ENCODE measurements around the gene BCAS3.

BCAS3 gene

GRCh38 chr17:61360318-61360943, 682.8 kb downstream of the BCAS3 start:
- no peak overlapping the region for H3K4me3 ChIP-seq (ENCODE audit: severe bottlenecking)
- no peak for DNase-seq (ENCODE audit: low spot score)
- peak overlapping the region; percentile 53 for H3K27ac ChIP-seq (ENCODE audit: poor library complexity, severe bottlenecking)
- H3K4me1 ChIP-seq (ENCODE audit: insufficient read depth, poor library complexity, severe bottlenecking): peaks cover 28% of the 10 kb centered on the region
- ATAC-seq (ENCODE audit: low read depth): no peak
- TF ChIP-seq CTCF (IDR thresholded peaks at IDR 0.05; ENCODE audit: poor library complexity, severe bottlenecking): no peak
- H3K9me3 ChIP-seq (ENCODE audit: severe bottlenecking): no peaks in the 10 kb centered on the region
- H3K27me3 ChIP-seq (ENCODE audit: insufficient read depth, poor library complexity, severe bottlenecking): no peaks in the 10 kb centered on the region
- no peaks in the 10 kb centered on the region for H3K36me3 ChIP-seq (ENCODE audit: low read depth)

GRCh38 chr17:61361084-61361483, 683.4 kb downstream of the BCAS3 start:
- DNase-seq (ENCODE audit: low spot score) (no peak), ATAC-seq (ENCODE audit: low read depth) (peak; percentile 69)
- H3K4me1 ChIP-seq (ENCODE audit: insufficient read depth, poor library complexity, severe bottlenecking): peaks cover 27% of the 10 kb centered on the region
- no peaks in the 10 kb centered on the region for H3K27me3 ChIP-seq (ENCODE audit: insufficient read depth, poor library complexity, severe bottlenecking)
- no peaks in the 10 kb centered on the region for H3K36me3 ChIP-seq (ENCODE audit: low read depth)
- H3K9me3 ChIP-seq (ENCODE audit: severe bottlenecking): no peaks in the 10 kb centered on the region
- H3K27ac ChIP-seq (ENCODE audit: poor library complexity, severe bottlenecking): peak overlapping the region; percentile 53
- no peak overlapping the region for H3K4me3 ChIP-seq (ENCODE audit: severe bottlenecking)
- TF ChIP-seq CTCF (IDR thresholded peaks at IDR 0.05; ENCODE audit: poor library complexity, severe bottlenecking): no peak

GRCh38 chr17:61362396-61362795, 684.7 kb downstream of the BCAS3 start:
- DNase-seq (ENCODE audit: low spot score) (no peak), ATAC-seq (ENCODE audit: low read depth) (no peak)
- Histone ChIP-seq H3K27ac (ENCODE audit: poor library complexity, severe bottlenecking) (no peak overlapping the region), H3K36me3 (ENCODE audit: low read depth) (no peaks in the 10 kb centered on the region), H3K4me1 (ENCODE audit: insufficient read depth, poor library complexity, severe bottlenecking) (peaks cover 16% of the 10 kb centered on the region), H3K4me3 (ENCODE audit: severe bottlenecking) (no peak overlapping the region), H3K9me3 (ENCODE audit: severe bottlenecking) (no peaks in the 10 kb centered on the region), H3K27me3 (ENCODE audit: insufficient read depth, poor library complexity, severe bottlenecking) (no peaks in the 10 kb centered on the region)
- TF ChIP-seq CTCF (IDR thresholded peaks at IDR 0.05; ENCODE audit: poor library complexity, severe bottlenecking): no peak

DNA sequence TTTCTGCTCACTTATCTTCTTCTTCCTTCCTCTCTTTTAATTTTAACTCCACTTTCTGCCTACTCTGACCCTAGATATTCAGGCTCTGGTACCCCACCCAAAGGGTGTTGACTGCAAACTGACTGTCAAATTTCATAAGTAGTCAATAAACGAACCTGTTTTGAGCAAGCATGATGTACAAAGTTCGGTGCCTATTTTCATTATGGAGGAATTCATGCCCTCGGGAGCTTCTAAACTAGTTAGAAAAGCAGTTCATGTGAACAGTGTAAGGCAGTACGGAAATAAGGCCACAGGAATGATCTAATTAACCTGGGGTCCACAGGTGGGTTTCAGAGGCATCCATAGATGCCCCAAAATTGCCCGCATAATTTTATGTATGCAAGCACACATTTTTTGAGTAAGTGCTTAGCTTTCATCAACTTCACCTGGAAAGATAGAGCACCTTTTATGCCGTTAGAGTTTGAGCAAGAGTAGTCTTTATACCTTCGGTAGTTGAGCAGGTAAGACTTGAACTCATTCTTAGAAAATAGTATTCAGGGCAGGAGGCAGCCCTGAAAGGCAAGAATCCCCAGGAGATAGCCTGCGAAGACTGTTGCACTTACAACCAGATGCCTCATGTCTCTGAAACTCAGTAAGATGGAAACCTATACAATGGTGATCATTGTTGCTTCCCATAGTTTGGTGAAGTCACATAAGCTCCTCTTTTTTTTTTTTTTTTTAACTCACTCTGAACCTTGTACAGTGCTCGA, 685.4 kb downstream of the BCAS3 start:
- TF ChIP-seq CTCF (IDR thresholded peaks at IDR 0.05; ENCODE audit: poor library complexity, severe bottlenecking): no peak
- no peak for DNase-seq (ENCODE audit: low spot score)
- no peak for ATAC-seq (ENCODE audit: low read depth)

More for the DNA sequence above, 685.4 kb downstream of the BCAS3 start:
- Histone ChIP-seq H3K27me3 (ENCODE audit: insufficient read depth, poor library complexity, severe bottlenecking) (no peaks in the 10 kb centered on the region), H3K36me3 (ENCODE audit: low read depth) (no peaks in the 10 kb centered on the region), H3K27ac (ENCODE audit: poor library complexity, severe bottlenecking) (no peak overlapping the region), H3K9me3 (ENCODE audit: severe bottlenecking) (no peaks in the 10 kb centered on the region), H3K4me1 (ENCODE audit: insufficient read depth, poor library complexity, severe bottlenecking) (peaks cover 16% of the 10 kb centered on the region), H3K4me3 (ENCODE audit: severe bottlenecking) (no peak overlapping the region)

All from RWPE2 (cell line).